HG03135 (cell line): Measurements from ENCODE around the gene ID4.

ENCODE experiments used
- ATAC-seq: cut with Tn5 transposase; IDR thresholded peaks from one replicate; pipeline ENCODE4 v1.9.1; 2021; ENCODE audit warnings: mild to moderate bottlenecking, moderate library complexity; ENCODE audit not compliant: unreplicated experiment

The ID4 gene

GRCh38 chr6:19857139-19857538 is 20.0 kb downstream of the ID4 start:
- ATAC-seq = no peak

- ATAC-seq = no peak
These were observed 20.5 kb downstream of the ID4 start for GRCh38 chr6:19857703-19858102.

- ATAC-seq = no peak
These were observed 23.2 kb downstream of the ID4 start for GRCh38 chr6:19860235-19860877.

- no peak for ATAC-seq
These were observed 27.1 kb downstream of the ID4 start for GRCh38 chr6:19864285-19864684.

GRCh38 chr6:19865178-19865577 is 28.0 kb downstream of the ID4 start:
- ATAC-seq = no peak

GRCh38 chr6:19866173-19866984 is 29.2 kb downstream of the ID4 start:
- ATAC-seq = no peak

- ATAC-seq = no peak
These were observed 29.9 kb downstream of the ID4 start for GRCh38 chr6:19866985-19867627.

GRCh38 chr6:19869464-19869863 is 32.3 kb downstream of the ID4 start:
- no peak for ATAC-seq

GRCh38 chr6:19870322-19870721 is 33.2 kb downstream of the ID4 start:
- no peak for ATAC-seq

- no peak for ATAC-seq
These were observed 35.9 kb downstream of the ID4 start for GRCh38 chr6:19873031-19873430.

- ATAC-seq = no peak
These were observed 39.5 kb downstream of the ID4 start for GRCh38 chr6:19876672-19877071.

GRCh38 chr6:19879663-19880062 is 42.5 kb downstream of the ID4 start:
- no peak for ATAC-seq

- ATAC-seq = no peak
These were observed 42.9 kb downstream of the ID4 start for GRCh38 chr6:19880066-19880465.

- ATAC-seq = no peak
These were observed 54.3 kb downstream of the ID4 start for GRCh38 chr6:19891451-19891850.
